GM21576 (cell line): ENCODE data around the gene RABL6.
"Not testable (repeated sequence)": the region's sequence is repeated elsewhere in the genome, so short reads cannot be mapped to it uniquely, and the experiment has no call there.

Source experiments
- ATAC-seq: cut with Tn5 transposase; IDR thresholded peaks from one replicate; pipeline ENCODE4 v1.9.1; 2021; ENCODE audit warnings: mild to moderate bottlenecking, moderate library complexity; ENCODE audit not compliant: unreplicated experiment

Gene RABL6

GRCh38 chr9:136832581-136832980 is 24.8 kb downstream of the RABL6 start:
- ATAC-seq = no peak

- not testable (repeated sequence) for ATAC-seq
Measured at GRCh38 chr9:136833381-136834048, 25.8 kb downstream of the RABL6 start.

GRCh38 chr9:136835162-136835931 is 27.6 kb downstream of the RABL6 start:
- no peak for ATAC-seq

GRCh38 chr9:136835932-136836904 is 28.5 kb downstream of the RABL6 start:
- no peak for ATAC-seq

GRCh38 chr9:136837146-136837855 is 29.6 kb downstream of the RABL6 start:
- ATAC-seq = no peak

GRCh38 chr9:136837856-136838277 is 30.1 kb downstream of the RABL6 start:
- not testable (repeated sequence) for ATAC-seq

- ATAC-seq = no peak
Measured at GRCh38 chr9:136838314-136839228, 30.8 kb downstream of the RABL6 start.

GRCh38 chr9:136839229-136840139 is 31.7 kb downstream of the RABL6 start:
- ATAC-seq = no peak

- ATAC-seq = no peak
Measured at GRCh38 chr9:136840140-136840876, 32.6 kb downstream of the RABL6 start.

- no peak for ATAC-seq
Measured at GRCh38 chr9:136840877-136841645, 33.3 kb downstream of the RABL6 start.

GRCh38 chr9:136841646-136842379 is 34.1 kb downstream of the RABL6 start:
- ATAC-seq = not testable (repeated sequence)

GRCh38 chr9:136842380-136842948 is 34.7 kb downstream of the RABL6 start, which contains the start of gene AJM1:
Gene AJM1, plus strand, starts transcription at chr9:136842478. Its CDS starts 1,937 bp downstream, at chr9:136844415.
- ATAC-seq = peak; percentile 60

GRCh38 chr9:136843159-136843800 is 35.5 kb downstream of the RABL6 start:
- ATAC-seq = not testable (repeated sequence)

GRCh38 chr9:136843801-136844740 is 36.3 kb downstream of the RABL6 start:
- ATAC-seq = not testable (repeated sequence)
